COLO668 (cell line): ENCODE measurements around the gene SART1.
"Not testable (repeated sequence)": the region's sequence is repeated elsewhere in the genome, so short reads cannot be mapped to it uniquely, and the experiment has no call there.

Experiments used
- DNase-seq: peaks from one replicate; lab custom pipeline; 2025; ENCODE audit not compliant: unreplicated experiment; lab: John Stamatoyannopoulos, UW

Gene SART1

DNA sequence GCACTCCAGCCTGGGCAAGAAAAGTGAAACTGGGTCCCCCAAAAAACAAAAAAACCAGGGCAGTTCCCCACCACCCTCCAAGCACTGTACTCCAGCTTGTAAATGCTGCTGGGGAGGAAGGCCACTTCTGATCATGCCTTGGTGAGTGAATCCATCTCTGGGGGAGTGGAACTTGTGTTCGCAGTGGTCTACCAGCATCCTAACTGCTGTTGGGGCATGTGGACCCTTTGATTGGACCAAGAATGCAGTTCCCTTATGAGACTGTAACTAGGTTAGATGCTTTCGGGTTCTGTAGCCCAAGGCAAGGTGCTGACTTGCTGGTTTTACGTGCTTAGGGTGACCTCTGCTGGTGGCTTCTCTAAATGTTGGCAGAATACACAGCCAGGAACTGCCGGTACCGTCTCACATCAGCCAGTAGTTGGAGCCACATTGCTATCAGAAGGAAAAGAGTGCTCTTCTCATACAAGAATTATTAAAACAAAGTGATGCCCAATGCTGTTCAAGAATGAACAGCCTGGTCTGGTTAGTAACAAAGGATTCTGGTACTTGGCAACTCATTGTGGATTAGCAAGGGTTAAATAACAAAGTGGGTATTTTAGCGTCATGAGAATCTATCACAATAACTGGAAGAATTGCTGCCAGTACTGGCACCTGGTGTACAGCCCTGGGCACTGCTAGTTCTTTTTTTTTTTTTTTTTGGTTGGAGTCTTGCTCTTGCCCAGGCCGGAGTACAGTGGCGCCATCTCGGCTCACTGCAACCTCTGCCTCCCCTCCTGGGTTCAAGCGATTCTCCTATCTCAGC lies 27.5 kb downstream of the SART1 start:
- DNase-seq, result peak; percentile 87

DNA sequence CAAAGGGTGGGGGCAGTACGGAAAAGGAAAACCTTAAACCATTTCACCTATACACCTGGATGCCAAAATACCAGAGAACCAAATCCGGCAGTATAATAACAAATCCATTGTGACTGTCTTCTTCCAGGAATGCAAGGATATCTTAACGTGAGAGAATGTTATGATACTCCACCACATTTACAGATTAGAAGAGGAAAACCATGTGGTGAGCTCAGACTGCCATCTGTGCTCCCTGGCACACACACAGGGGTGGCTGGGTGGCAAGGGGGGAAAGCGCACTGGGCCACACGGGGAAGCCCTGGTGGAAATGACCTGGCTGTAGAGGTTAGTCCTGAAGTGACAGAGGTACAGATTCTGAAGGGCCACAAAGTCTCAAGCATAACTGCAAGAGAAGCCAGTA lies 30.5 kb downstream of the SART1 start:
- DNase-seq, result no peak

DNA sequence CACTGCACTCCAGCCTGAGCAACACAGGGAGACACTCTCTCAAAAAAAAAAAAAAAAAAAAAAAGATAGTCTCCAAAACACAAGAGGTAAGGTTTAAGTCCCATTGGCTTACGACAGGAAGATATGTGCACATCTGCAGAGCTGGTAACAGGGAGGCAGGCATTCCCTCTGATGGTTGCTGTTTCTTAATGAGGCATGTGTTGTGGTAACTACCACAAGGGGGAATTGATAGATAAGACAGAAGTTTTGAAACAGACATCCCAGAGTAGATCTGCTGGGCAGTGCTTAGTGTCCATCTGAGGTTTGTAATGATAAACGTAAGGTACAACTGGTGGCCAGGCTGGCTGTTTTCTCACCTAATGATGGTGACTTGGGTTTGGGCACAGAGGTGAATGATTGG lies 35.8 kb downstream of the SART1 start:
- no peak for DNase-seq

DNA sequence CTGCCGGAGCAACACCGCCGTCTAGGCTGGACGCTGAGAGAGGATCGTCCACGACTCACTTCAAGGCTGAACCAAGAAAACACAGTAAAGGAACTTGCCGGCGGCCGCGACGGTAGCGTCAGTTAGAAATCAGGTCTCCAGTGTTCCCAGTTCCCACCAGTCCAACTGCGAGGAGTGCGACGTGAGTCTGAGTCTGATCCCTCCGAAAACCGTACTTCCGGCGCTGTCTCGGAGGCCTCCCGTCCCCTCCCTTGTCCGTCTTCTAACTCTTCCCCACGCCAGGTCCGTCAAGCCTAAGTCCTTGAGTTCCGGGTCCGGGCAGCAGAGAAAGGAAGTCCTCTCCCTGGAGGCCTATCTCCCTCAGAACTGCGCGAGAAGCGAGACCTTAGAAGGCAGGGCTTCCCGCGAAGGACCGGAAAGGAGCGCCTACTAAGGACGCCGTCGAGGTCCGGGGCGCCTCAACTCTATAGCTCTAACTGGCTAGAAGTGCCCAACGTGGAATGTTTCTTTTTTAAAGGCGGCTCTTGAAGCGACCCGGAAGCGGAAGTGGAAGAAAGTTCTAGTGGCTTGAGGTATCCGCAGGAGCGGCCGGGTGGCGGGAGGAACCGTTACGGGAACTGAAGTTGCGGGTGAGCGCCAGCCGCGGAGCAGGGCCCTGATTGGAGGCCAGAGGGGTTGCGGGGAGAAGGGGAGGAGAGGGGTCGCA lies 40.6 kb downstream of the SART1 start, which contains the start of the genes BANF1 and EIF1AD:
TSS of gene BANF1 (plus strand) at position 562 of the 706 bp plus-strand sequence. CDS start 748 bp downstream, outside the sequence.
TSS of gene EIF1AD (minus strand) at position 216 of the 706 bp plus-strand sequence. CDS start 1,768 bp downstream, outside the sequence.
- DNase-seq, result peak; percentile 96

DNA sequence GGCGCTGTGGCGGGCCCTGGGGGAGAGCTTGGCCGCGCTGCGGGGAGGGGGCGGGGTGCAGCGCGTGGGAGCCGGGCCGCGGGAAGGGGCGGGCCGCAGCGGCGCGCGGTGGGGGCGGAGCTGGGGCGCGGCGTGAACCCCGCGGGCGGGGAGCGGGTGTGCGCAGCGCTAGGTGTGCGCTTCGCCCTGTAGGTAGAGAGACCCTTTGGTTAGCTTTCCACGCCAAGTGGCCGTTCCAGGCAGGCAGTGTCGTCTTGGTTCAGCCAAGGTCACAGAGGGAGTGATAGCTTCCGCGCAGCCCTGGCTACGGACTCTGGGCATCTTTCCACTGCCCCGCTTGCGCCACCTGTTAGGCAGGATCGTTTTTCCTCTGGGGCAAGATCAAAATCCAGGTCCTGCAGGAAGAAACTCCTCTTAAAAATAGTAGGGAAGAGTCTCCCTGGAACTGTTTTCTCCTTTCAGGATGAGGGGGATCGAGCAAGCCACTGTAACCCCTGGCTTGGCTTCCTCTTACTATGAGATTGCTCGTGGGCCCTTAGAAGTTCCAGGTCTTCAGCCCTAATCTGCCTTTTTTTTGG lies 41.2 kb downstream of the SART1 start:
- DNase-seq, result peak; percentile 81

DNA sequence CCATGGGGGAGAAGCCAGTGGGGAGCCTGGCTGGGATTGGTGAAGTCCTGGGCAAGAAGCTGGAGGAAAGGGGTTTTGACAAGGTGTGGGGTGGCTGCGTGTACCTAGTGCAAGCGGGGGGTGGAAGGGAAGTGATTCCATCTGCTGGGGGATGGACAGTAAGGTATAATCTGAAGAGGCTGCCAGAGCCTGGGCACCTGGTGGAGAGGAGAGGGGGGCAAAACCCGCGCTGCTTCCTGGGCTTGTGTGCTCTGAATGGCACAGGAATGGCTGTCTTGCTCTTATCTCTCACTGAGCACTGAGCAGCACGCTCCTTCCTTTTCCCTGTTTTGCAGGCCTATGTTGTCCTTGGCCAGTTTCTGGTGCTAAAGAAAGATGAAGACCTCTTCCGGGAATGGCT lies 41.8 kb downstream of the SART1 start:
- DNase-seq, result peak; percentile 20

DNA sequence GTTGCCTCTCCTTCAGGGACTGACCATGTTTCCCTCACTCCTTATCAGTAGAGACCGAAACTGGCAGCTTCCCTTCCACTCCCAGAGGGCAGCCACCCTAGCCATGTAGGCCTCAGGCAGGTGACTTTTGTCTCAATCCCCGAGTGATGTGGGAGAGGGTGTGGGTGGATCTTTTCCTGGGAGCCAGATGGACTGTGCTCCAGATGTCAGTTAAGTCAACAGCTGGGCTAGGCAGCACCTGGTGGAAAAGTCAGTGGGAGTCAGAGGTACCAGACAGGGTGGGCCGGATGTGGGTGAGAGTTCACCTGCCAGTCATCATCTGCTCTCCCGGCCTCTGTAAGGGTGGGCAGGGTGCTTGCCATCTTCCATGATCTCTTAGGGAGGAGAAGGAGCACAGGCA lies 42.7 kb downstream of the SART1 start:
- DNase-seq, result peak; percentile 24

DNA sequence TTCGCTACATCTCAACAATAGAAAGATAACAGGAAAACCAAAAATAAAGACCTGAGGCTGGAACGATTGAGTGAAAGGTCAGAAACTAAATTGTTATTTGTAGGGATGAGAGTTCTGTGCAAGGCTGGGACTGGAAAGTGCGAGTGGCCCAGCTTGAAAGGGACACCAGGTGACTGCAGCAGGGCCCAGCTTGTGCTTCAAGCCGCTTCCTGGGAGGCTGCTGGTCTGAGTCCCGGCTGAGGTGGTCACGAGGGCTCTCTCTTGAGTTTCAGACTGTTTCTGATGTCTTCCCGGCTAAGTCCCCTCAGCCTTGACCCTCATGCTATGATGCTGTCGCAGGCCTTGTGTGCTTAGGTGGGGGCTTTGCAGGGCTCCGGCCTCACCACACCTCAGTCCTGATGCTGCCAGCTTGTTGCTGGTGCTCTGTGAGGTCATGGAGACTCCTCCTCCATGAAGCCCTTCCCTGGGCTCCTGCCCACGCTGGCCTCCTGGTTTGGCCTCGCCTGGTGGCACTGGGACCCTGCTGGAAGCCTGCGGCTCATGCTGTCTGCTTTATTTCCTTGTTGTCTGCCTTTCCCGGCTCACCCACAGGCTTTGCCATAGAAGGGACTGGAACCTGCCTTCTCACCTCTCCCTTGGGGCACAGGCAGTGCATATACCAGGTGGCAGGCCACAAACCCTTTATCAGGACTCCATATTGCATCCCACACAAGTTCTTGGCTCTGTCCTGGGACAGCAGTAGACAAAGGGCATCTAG lies 44.8 kb downstream of the SART1 start:
- no peak for DNase-seq

DNA sequence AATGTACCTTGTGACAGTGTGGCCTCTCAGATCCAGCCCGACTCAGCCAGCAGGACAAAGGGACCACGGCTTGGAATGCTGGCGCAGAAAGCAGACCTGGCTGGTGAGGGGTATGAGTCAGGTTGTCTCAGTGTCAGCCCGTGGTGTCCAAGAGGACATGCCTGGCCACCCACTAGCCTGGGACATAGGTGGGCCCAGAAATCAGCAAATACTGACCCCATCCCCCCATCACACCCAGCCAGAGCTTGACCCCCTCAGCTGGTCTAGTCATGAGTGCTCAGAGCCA lies 45.3 kb downstream of the SART1 start:
- DNase-seq, result no peak

DNA sequence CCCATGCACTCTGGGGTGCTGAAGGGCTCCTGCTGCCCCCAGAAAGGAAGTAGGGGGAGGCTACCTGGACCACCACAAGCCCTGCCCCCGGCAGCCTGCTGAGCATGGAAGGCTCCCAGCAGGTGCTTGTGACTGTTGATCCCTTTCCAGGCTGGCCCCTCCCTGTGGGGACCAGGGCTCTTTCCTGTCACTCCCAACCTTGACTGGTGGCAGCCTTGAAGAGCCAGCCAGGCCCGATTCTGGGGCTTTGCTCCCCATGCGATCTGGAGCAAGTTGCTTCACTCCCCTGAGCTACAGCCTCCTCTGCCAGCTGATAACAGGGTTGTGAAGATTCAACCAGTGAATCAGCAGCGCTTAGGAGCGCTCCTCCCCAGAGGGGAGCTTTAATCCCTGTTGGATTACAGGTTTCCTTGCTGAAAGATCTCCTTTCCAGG lies 45.7 kb downstream of the SART1 start:
- DNase-seq, result peak; percentile 22

DNA sequence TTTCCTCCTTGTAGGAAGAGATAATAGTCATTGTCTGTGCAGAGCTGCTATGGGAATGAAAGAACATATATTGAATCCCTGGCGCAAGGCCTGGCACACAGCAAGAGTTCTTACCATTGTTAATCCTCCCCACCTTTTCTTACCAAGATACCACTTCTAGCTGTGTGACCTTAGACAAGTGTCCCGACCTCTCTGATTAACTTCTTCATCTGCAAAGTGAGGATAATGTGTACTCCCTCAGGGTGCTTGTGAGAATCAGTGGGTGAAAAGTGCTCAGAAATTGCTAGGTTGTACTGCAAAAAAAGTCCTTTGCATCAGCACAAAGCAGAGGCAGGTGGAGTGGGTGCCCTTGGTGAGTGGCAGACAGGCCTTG lies 46.5 kb downstream of the SART1 start:
- DNase-seq, result no peak

DNA sequence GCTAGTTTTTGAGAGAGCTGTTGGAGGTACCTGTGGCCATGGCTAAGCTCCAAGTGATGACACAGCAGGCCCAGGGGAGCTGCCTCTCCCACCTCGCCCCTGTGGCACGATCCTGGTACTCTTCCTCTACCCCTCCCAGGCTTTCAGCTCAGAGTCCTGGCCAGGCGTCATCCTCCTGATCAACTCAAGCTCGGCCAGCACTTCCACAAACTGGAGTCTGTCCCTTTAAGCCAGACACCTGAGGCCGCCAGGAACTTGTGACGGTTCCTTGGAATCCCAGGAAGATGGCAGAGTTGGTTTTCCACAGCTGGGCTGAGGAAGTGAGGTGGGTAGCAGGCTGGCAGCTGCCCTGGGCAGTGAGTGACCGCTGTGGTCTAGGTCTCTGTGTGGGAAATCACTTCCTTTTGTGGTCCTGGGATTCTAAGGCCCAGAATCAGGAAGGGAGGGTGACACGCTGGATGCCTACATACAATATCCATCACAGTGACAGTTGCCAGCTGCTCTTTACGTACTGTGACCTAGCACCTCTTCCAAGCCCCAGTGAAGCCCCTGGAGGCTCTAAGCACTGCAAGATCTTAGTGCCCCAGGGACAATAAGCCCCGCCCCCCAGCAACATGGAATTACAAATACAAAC lies 47.1 kb downstream of the SART1 start:
- DNase-seq, result peak; percentile 14

DNA sequence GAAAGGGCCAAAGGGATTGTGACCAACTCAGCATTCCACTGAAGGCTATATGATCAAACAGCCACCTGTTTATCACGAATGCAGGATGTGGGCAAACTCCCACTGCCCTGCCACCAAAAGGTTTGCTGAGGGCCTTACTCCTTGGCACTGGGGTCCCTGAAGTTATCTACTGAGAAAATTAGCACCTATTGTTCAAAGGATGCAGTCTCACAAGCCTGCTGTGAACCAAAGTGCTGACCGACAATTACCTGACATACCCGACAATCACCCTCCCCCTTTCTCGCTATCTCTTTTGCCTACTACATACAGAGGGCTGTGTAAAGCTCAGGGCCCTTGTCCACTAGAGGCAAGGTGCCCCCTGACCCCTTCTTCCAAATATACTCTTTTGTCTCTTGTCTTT lies 48.5 kb downstream of the SART1 start:
- DNase-seq, result not testable (repeated sequence)

DNA sequence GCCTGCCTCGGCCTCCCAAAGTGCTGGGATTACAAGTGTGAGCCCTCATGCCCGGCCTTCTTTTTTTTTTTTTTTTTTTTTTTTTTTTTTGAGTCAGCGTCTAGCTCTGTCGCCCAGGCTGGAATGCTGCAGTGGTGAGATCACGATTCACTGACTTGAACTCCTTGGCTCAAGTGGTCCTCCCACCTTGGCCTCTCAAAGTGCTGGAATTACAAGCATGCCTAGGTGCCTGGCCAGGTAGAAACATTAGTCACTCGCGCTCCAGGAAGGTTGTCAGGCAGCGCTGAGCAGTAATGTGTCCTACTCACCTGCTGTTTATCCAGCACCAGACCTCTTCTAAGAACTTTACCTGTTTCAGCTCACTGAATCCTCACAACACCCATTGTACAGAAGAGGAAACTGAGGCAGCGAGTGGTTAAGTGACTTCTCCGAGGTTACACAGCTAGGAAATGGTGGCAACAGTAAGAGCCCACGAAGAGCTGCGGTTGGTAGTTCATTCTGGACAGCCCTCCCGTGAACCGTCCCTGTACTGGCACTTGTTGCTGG lies 49.8 kb downstream of the SART1 start:
- no peak for DNase-seq

DNA sequence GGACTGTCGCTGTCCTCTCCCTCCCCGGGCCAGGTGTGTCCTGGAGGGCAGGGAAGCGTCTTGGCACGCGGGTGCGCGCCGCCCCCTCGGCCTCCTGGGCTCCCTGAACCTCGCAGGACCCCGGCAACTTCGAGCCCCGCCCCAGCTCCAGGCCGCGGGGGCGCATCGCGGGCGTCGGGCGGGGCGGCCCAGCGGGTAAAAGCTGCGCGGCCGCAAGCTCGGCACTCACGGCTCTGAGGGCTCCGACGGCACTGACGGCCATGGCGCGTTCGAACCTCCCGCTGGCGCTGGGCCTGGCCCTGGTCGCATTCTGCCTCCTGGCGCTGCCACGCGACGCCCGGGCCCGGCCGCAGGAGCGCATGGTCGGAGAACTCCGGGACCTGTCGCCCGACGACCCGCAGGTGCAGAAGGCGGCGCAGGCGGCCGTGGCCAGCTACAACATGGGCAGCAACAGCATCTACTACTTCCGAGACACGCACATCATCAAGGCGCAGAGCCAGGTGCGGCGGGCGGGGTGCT lies 50.3 kb downstream of the SART1 start, which contains the start of gene CST6:
TSS of gene CST6 (plus strand) at position 224 of the 519 bp plus-strand sequence. CDS start at position 261, 37 bp downstream.
- peak; percentile 60 for DNase-seq

DNA sequence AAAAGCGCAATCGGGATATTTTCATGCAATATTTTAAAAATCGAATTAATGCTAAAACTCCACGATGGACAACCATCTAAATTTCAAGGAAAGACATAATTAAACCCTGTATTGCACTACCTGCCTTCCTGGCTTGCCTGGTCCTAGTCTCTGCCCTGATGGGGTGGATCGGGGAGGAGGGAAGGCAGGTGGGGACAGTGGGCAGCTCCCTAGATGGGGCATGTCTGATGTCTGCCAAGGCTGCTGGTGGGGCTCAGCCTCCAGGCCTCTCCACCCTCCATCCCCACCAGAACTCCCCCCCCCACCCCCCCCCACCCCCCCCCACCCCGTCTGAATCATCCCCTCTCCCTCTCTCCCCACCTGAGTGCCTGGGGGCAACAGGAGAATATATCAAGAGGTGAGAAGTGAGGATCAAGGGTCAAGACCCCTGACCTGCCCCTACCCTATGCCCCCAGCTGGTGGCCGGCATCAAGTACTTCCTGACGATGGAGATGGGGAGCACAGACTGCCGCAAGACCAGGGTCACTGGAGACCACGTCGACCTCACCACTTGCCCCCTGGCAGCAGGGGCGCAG lies 50.9 kb downstream of the SART1 start:
- no peak for DNase-seq

DNA sequence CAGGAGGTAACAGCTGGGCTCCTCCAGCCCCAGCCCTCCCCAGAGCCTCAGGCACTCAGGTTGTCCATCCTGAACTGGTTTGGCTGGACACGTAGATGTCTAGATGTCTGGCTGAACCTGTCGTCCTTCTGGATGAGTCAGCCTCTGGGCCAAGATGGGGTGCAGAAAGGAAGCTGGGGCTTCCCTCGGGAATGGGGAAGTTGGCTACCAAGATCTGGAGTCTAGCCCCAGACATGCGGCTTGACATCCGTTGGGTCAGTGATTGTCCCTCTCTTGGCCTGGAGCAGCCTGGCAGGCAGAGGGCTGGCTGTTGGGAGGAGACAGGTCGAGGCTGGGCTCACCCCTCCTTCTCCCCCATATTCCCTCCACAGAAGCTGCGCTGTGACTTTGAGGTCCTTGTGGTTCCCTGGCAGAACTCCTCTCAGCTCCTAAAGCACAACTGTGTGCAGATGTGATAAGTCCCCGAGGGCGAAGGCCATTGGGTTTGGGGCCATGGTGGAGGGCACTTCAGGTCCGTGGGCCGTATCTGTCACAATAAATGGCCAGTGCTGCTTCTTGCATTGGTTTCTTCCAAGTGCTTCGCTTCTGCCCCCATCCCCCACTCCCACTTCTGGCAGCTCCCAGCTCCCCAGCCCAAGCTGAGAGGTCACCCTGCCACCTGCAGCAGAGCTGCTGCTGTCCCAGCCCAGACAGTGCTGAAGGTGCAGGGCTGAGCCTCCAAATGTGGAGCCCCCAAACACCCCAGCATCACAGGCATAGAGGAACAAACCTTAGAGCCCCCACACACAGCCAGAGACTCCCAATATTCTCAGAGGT lies 51.6 kb downstream of the SART1 start:
- DNase-seq, result no peak

DNA sequence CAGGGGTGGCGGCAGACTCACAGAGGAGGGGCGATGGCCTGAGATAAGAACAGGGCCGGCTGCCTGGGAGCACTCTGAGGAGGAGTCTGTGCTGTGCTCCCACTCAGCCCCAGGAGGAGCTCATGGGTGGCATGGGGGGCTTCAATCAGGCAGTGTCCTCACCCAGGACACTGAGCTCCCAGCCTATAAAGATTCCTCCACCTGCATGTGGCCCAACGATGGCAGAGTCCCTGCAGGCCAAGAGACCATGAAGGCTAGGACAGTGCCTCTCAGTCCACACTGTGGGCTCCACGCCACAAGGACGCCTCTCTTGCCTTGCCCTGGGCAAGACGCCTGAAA lies 52.2 kb downstream of the SART1 start:
- no peak for DNase-seq

DNA sequence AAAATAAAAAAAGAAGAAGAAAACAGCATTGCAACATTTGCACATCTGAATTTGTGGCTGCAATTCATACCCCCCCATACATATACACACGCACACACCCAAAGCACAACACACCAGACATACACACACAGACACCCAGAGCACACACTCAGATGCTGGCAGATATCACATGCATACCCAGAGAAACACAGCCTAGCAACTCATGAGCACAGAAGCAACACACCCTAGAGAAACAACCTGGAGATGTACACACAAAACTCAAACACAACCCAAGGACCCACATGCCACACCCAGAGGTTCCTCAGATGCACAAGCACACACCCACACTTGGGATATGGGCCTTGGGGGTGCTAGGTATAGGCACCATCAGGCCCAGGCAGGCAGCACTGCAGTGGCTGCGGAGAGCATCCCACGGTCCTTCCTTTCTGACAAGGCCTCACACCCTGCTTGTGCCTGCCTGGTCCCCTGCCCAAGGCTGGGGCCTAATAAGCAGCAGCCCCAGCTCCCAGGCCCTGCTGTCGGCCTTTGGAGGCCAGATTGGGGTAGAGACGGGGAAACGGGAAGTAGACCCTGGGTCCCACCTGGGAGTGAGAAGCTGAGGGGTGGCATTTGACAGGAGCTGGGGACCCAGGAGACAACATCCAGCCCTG lies 53.4 kb downstream of the SART1 start:
- DNase-seq, result no peak
